PFSK-1 (cell line): Measurements from ENCODE around the gene SLC39A10.
A peak's percentile ranks its signal among the peaks of the same experiment; 100 is the strongest.

ENCODE experiments used
- FOXP2 ChIP-seq: optimal IDR thresholded peaks from 2 replicates; pipeline ENCODE3; 2011; ENCODE audit warnings: borderline replicate concordance, control low read depth, inconsistent platforms; ENCODE audit not compliant: insufficient read depth; ENCODE audit errors: extremely low read length, extremely low read depth
- POLR2AphosphoS5 ChIP-seq: IDR thresholded peaks from 2 replicates; pipeline ENCODE4 v1.6.1; 2012; ENCODE audit warnings: low read depth, mild to moderate bottlenecking, control low read depth, low read length, moderate library complexity
- SIN3A ChIP-seq: IDR thresholded peaks from 2 replicates; pipeline ENCODE4 v1.6.1; 2012; ENCODE audit warnings: mild to moderate bottlenecking, low read length, moderate library complexity, borderline replicate concordance; ENCODE audit not compliant: insufficient read depth
- TAF1 ChIP-seq: IDR thresholded peaks from 2 replicates; pipeline ENCODE4 v1.6.1; 2012; ENCODE audit warnings: low read length, control low read depth, borderline replicate concordance; ENCODE audit not compliant: insufficient read depth
- TF ChIP-seq, protein P1 (sequence below), 2 experiments: IDR thresholded peaks; 2 replicates each; pipeline versions ENCODE4 v1.6.1 to v1.8.0; 2011 to 2012; ENCODE audit warnings: low read depth in 2 of 2, low read length in 2 of 2, control low read depth in 1 of 2, inconsistent platforms in 1 of 2, mild to moderate bottlenecking in 1 of 2, moderate library complexity in 1 of 2; ENCODE audit not compliant: insufficient read depth in 1 of 2

DNA sequence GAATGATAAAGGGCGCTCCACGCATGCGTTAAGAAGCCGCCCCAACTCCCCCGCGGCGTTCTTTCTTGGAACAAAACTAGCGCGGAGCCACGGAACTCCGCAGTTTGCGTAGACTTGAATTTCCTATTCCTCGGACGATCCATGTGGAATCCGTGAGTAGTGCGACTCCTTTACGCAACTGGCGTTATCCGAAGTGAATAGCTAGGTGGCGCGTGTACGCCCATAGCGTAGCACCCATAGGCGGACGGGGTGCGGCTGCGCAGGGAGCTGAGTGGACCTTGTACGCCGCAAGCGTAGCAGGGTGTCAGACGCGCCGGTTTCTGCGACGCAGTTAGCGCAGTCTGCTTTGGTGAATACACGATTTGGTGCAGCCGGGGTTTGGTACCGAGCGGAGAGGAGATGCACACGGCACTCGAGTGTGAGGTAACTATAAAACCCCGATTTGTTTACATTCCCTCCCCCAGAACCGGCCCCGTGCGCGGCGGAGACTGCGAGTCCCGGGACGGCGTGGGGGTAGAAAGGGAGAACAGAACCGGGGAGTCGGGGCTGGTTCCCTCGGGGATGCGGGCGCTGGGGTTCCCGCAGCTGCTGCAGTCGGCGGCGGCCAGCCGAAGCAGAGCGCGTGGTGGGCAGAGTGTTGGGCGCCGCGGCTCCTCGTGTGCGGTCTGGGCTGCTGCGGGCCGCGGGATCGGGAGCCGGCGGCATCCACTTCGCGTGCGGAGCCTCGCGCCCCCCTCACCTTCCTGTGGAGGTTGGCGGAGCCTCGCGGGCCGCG lies at the start of gene SLC39A10:
- TF ChIP-seq TAF1 (peak; percentile 94), SIN3A (peak; percentile 86; the same call in 1 of the 2 replicates), POLR2AphosphoS5 (peak; percentile 88), FOXP2 (peak; percentile 86)
- TF ChIP-seq, protein P1, sequence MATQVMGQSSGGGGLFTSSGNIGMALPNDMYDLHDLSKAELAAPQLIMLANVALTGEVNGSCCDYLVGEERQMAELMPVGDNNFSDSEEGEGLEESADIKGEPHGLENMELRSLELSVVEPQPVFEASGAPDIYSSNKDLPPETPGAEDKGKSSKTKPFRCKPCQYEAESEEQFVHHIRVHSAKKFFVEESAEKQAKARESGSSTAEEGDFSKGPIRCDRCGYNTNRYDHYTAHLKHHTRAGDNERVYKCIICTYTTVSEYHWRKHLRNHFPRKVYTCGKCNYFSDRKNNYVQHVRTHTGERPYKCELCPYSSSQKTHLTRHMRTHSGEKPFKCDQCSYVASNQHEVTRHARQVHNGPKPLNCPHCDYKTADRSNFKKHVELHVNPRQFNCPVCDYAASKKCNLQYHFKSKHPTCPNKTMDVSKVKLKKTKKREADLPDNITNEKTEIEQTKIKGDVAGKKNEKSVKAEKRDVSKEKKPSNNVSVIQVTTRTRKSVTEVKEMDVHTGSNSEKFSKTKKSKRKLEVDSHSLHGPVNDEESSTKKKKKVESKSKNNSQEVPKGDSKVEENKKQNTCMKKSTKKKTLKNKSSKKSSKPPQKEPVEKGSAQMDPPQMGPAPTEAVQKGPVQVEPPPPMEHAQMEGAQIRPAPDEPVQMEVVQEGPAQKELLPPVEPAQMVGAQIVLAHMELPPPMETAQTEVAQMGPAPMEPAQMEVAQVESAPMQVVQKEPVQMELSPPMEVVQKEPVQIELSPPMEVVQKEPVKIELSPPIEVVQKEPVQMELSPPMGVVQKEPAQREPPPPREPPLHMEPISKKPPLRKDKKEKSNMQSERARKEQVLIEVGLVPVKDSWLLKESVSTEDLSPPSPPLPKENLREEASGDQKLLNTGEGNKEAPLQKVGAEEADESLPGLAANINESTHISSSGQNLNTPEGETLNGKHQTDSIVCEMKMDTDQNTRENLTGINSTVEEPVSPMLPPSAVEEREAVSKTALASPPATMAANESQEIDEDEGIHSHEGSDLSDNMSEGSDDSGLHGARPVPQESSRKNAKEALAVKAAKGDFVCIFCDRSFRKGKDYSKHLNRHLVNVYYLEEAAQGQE (IDR thresholded peaks at IDR 0.05; ENCODE audit: insufficient read depth in 1 of 2, low read depth in 2 of 2, low read length in 2 of 2): no peak; a peak in 1 of 4 replicates
